Measurements from ENCODE around the gene OR2A5.

The OR2A5 gene

GRCh38 chr7:144027070-144027469, 21.7 kb upstream of the OR2A5 start:
- H3K27ac ChIP-seq (ENCODE audit: low read depth, low read length), result no peak overlapping the region
- no peaks in the 10 kb centered on the region for H3K9me2 ChIP-seq (replicated peaks; ENCODE audit: control insufficient read depth, low read length)
- TF ChIP-seq CTCF (IDR thresholded peaks at IDR 0.05; ENCODE audit: low read depth, low read length, poor library complexity, severe bottlenecking) (no peak), EZH2phosphoT487 (IDR thresholded peaks at IDR 0.05; ENCODE audit: borderline replicate concordance, low read length) (no peak)
- H3K36me3 ChIP-seq (ENCODE audit: control insufficient read depth, low read length), result no peaks in the 10 kb centered on the region
- H3F3A ChIP-seq (ENCODE audit: control insufficient read depth, insufficient read depth), result no peaks in the 10 kb centered on the region
- H3K4me1 ChIP-seq (ENCODE audit: control insufficient read depth, low read length), result no peaks in the 10 kb centered on the region
- H3K9me3 ChIP-seq (ENCODE audit: control insufficient read depth, insufficient read depth, low read length), result no peaks in the 10 kb centered on the region
- no peak overlapping the region for H3K4me2 ChIP-seq (ENCODE audit: low read length)
- no peak overlapping the region for H3K4me3 ChIP-seq (ENCODE audit: low read length)
- no peaks in the 10 kb centered on the region for H4K20me1 ChIP-seq (ENCODE audit: control insufficient read depth, insufficient read depth, low read depth, low read length)
- H3K79me2 ChIP-seq (ENCODE audit: control insufficient read depth, low read length), result no peaks in the 10 kb centered on the region
- 0 out of 2 replicates have a peak, but pooled peaks cover 3% of the 10 kb centered on the region for H3K27me3 ChIP-seq (ENCODE audit: control insufficient read depth, low read length)

GRCh38 chr7:144027974-144028373, 20.8 kb upstream of the OR2A5 start:
- H3K4me2 ChIP-seq (ENCODE audit: low read length), result no peak overlapping the region
- 0 out of 2 replicates have a peak, but pooled peaks cover 3% of the 10 kb centered on the region for H3K27me3 ChIP-seq (ENCODE audit: control insufficient read depth, low read length)
- H3K4me1 ChIP-seq (ENCODE audit: control insufficient read depth, low read length), result no peaks in the 10 kb centered on the region
- no peaks in the 10 kb centered on the region for H4K20me1 ChIP-seq (ENCODE audit: control insufficient read depth, insufficient read depth, low read depth, low read length)
- H3K27ac ChIP-seq (ENCODE audit: low read depth, low read length), result no peak overlapping the region
- no peaks in the 10 kb centered on the region for H3K79me2 ChIP-seq (ENCODE audit: control insufficient read depth, low read length)
- no peaks in the 10 kb centered on the region for H3K9me2 ChIP-seq (replicated peaks; ENCODE audit: control insufficient read depth, low read length)
- H3F3A ChIP-seq (ENCODE audit: control insufficient read depth, insufficient read depth), result no peaks in the 10 kb centered on the region
- H3K9me3 ChIP-seq (ENCODE audit: control insufficient read depth, insufficient read depth, low read length), result no peaks in the 10 kb centered on the region
- H3K36me3 ChIP-seq (ENCODE audit: control insufficient read depth, low read length), result no peaks in the 10 kb centered on the region
- TF ChIP-seq CTCF (IDR thresholded peaks at IDR 0.05; ENCODE audit: low read depth, low read length, poor library complexity, severe bottlenecking) (no peak), EZH2phosphoT487 (IDR thresholded peaks at IDR 0.05; ENCODE audit: borderline replicate concordance, low read length) (no peak)
- H3K4me3 ChIP-seq (ENCODE audit: low read length), result no peak overlapping the region

- no peaks in the 10 kb centered on the region for H3K36me3 ChIP-seq (ENCODE audit: control insufficient read depth, low read length)
Measured at GRCh38 chr7:144028547-144028946, 20.2 kb upstream of the OR2A5 start.

More at GRCh38 chr7:144028547-144028946, 20.2 kb upstream of the OR2A5 start:
- H3K9me2 ChIP-seq (replicated peaks; ENCODE audit: control insufficient read depth, low read length), result no peaks in the 10 kb centered on the region
- no peak overlapping the region for H3K4me3 ChIP-seq (ENCODE audit: low read length)
- H3K9me3 ChIP-seq (ENCODE audit: control insufficient read depth, insufficient read depth, low read length), result no peaks in the 10 kb centered on the region
- H3K27ac ChIP-seq (ENCODE audit: low read depth, low read length), result no peak overlapping the region
- 0 out of 2 replicates have a peak, but pooled peaks cover 3% of the 10 kb centered on the region for H3K27me3 ChIP-seq (ENCODE audit: control insufficient read depth, low read length)
- H3K79me2 ChIP-seq (ENCODE audit: control insufficient read depth, low read length), result no peaks in the 10 kb centered on the region
- no peaks in the 10 kb centered on the region for H4K20me1 ChIP-seq (ENCODE audit: control insufficient read depth, insufficient read depth, low read depth, low read length)
- H3F3A ChIP-seq (ENCODE audit: control insufficient read depth, insufficient read depth), result no peaks in the 10 kb centered on the region
- no peak for TF ChIP-seq EZH2phosphoT487 (IDR thresholded peaks at IDR 0.05; ENCODE audit: borderline replicate concordance, low read length)
- no peak for TF ChIP-seq CTCF (IDR thresholded peaks at IDR 0.05; ENCODE audit: low read depth, low read length, poor library complexity, severe bottlenecking)
- H3K4me1 ChIP-seq (ENCODE audit: control insufficient read depth, low read length), result no peaks in the 10 kb centered on the region
- no peak overlapping the region for H3K4me2 ChIP-seq (ENCODE audit: low read length)
